ENCODE measurements around the gene FIGNL2. TPM values are rescaled to one million over a fixed set of nuclear protein-coding genes. Genes with fewer than 3 reads are reported as not detected.

The FIGNL2 gene
- total RNA-seq, 1 donor from 2014 or later, result 0.30 TPM

DNA sequence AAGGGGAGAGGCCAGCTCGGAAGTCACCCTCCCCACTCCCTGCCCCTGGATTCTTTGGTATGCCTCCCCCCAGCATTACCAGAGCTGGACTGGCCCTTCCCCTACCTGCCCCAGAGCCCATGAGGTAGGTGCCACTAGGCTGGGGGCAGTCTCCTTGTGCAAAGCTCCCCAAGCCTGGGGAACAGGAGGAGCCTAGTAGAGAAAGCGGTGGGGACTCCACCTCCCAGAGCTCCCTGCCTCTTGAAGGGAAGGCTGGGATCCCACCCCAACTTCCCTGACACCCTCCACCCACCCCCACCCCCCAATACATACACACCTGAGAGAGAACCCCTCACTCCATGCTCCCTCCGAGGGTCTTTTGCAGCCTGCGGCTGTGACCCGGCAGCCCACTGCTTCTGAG lies 30.4 kb downstream of the FIGNL2 start:
- H3K36me3 Mint-ChIP-seq (ENCODE audit: low read depth), result no peaks in the 10 kb centered on the region
- H3K4me3 Mint-ChIP-seq (ENCODE audit: unreplicated experiment), result no peak overlapping the region
- no peaks in the 10 kb centered on the region for H3K27me3 Mint-ChIP-seq (ENCODE audit: low read depth)
- no peaks in the 10 kb centered on the region for H3K9me3 Mint-ChIP-seq (ENCODE audit: low read depth)
- TF ChIP-seq, protein P1, sequence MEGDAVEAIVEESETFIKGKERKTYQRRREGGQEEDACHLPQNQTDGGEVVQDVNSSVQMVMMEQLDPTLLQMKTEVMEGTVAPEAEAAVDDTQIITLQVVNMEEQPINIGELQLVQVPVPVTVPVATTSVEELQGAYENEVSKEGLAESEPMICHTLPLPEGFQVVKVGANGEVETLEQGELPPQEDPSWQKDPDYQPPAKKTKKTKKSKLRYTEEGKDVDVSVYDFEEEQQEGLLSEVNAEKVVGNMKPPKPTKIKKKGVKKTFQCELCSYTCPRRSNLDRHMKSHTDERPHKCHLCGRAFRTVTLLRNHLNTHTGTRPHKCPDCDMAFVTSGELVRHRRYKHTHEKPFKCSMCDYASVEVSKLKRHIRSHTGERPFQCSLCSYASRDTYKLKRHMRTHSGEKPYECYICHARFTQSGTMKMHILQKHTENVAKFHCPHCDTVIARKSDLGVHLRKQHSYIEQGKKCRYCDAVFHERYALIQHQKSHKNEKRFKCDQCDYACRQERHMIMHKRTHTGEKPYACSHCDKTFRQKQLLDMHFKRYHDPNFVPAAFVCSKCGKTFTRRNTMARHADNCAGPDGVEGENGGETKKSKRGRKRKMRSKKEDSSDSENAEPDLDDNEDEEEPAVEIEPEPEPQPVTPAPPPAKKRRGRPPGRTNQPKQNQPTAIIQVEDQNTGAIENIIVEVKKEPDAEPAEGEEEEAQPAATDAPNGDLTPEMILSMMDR (IDR thresholded peaks at IDR 0.05), result no peak
- no peak overlapping the region for H3K27ac Mint-ChIP-seq (ENCODE audit: unreplicated experiment)
- no peak for DNase-seq (ENCODE audit: low spot score)
- H3K4me1 Mint-ChIP-seq (ENCODE audit: low read depth), result peaks cover 32% of the 10 kb centered on the region

DNA sequence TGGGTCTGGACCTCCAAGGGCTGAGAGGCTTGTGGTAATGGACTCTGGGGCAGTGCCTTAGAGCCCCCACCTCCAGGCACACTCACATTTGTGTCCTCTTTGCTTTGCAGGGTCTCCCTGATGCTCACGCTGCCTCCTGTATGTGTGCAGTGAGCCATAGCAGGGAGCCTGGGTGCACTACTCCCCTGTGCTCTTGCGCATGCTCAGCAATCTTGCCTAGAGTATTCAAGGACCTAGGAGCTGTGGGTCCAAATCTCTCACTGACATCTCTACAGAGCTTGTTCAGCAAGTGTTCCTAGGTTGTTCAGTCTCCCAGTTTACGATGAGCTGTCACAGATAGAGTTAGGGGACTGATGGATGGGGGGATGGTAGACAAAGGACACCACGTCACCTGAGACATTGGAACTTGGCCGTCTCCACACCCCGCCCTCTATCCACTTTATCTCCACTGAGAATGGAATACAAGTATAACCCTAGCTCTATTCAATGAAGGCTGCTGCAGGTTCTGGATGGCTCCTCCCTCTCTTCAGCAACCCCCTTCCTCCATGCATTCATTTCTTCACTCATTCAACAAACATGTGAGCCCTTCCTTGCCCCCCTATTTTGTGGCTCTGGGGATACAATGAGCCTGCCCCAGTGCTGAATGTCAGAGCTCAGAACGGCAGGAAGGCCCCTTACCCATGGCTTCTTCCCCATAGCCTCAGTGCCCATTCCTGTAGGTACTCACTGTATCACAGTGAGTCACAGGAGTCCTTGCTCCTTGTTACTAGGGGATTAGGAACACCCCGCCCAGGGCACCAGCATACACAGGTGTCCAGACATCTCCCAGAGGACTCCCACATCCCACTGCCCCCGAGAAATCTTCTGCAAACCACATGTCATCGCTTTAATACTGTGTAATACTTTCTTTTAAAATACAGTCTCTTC lies 31.2 kb downstream of the FIGNL2 start:
- H3K27ac Mint-ChIP-seq (ENCODE audit: unreplicated experiment), result no peak overlapping the region
- no peaks in the 10 kb centered on the region for H3K36me3 Mint-ChIP-seq (ENCODE audit: low read depth)
- H3K27me3 Mint-ChIP-seq (ENCODE audit: low read depth), result no peaks in the 10 kb centered on the region
- no peaks in the 10 kb centered on the region for H3K9me3 Mint-ChIP-seq (ENCODE audit: low read depth)
- TF ChIP-seq, protein P1 (IDR thresholded peaks at IDR 0.05), result no peak
- no peak overlapping the region for H3K4me3 Mint-ChIP-seq (ENCODE audit: unreplicated experiment)
- no peak for DNase-seq (ENCODE audit: low spot score)
- peaks cover 32% of the 10 kb centered on the region for H3K4me1 Mint-ChIP-seq (ENCODE audit: low read depth)

DNA sequence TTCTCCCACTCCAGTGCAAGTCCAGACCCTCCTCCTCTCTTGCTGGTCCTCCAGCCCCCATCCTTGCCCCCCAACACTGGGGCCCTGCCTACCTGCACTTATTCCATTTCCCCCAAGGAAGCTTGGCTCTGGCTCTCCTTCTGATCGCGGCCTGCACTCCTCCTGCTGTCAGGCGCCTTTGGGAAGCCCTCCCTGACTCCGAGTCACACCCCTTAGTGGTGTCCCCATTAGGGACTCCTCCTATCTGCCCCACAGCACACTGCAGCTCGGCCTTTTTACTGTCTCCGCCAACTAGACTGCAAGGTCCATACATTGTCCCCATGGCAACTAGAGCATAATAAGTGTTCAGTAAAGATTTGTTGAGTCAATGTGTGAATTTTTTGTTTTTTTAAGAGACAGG lies 32.9 kb downstream of the FIGNL2 start:
- Mint-ChIP-seq H3K4me3 (ENCODE audit: unreplicated experiment) (peak overlapping the region; percentile 20), H3K27me3 (ENCODE audit: low read depth) (no peaks in the 10 kb centered on the region), H3K27ac (ENCODE audit: unreplicated experiment) (no peak overlapping the region), H3K36me3 (ENCODE audit: low read depth) (no peaks in the 10 kb centered on the region), H3K4me1 (ENCODE audit: low read depth) (peaks cover 30% of the 10 kb centered on the region), H3K9me3 (ENCODE audit: low read depth) (no peaks in the 10 kb centered on the region)
- TF ChIP-seq, protein P1 (IDR thresholded peaks at IDR 0.05), result no peak
- DNase-seq (ENCODE audit: low spot score), result no peak

DNA sequence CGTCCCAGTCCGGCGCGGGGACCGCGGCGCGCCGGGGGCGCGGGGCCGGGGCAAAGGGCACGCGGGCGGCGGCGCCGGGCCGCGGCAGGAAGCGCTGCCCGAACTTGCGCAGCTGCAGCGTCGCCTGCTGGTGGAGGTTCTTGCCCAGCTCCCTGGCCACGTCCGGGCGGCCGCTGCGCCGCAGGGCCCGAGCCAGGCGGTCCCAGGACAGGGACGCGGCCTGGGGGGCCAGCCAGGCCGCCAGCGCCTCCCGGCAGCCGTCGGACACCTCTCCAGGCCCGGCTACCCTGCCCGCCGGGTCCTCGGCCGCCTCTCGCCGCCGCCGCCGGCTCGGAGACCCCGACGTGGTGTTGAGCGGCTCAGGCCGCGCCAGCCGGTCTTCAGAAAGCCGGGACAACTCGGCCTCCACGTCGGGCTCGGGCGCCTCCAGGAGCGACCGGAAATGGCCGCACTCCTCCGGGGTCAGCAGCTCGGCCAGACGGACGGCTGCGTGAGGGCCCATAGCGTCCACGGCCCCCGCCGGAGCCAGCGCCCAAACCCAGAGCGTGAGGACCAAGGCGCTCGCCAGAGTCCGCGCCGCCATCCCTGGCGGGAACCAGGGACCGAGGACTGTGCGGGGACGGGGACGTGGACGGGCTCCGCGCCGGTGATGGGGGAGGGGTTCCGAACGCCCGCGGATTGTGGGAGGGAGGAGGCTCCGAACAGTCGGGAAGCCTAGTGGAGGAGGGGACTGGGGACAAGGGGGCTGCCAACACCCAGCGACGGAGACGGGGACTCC lies 34.0 kb downstream of the FIGNL2 start:
- no peaks in the 10 kb centered on the region for H3K36me3 Mint-ChIP-seq (ENCODE audit: low read depth)
- DNase-seq (ENCODE audit: low spot score), result no peak
- H3K27me3 Mint-ChIP-seq (ENCODE audit: low read depth), result no peaks in the 10 kb centered on the region
- H3K4me3 Mint-ChIP-seq (ENCODE audit: unreplicated experiment), result peak overlapping the region; percentile 57
- no peaks in the 10 kb centered on the region for H3K9me3 Mint-ChIP-seq (ENCODE audit: low read depth)
- H3K4me1 Mint-ChIP-seq (ENCODE audit: low read depth), result peaks cover 24% of the 10 kb centered on the region
- TF ChIP-seq, protein P1 (IDR thresholded peaks at IDR 0.05), result peak; percentile 79
- H3K27ac Mint-ChIP-seq (ENCODE audit: unreplicated experiment), result no peak overlapping the region

DNA sequence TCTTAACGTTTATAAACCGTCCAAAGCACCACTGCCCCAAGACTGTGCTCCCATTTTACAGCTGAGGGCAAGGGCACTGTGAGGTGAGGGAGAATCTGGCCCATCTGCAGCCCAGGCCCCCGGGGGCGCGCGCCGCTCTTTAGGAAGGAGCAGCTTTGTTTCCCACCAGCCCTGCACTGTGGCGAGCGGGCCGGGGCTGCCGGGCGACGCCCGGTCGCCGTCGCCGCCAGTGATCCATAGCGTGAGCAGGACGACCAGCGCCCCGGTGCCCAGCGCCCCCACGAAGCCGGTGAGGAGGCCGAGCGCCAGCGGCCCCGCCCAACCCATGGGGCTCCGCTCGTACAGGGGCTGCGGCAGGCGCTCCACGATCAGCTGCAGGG lies 34.6 kb downstream of the FIGNL2 start:
- Mint-ChIP-seq H3K9me3 (ENCODE audit: low read depth) (no peaks in the 10 kb centered on the region), H3K4me1 (ENCODE audit: low read depth) (peaks cover 20% of the 10 kb centered on the region), H3K36me3 (ENCODE audit: low read depth) (no peaks in the 10 kb centered on the region), H3K27ac (ENCODE audit: unreplicated experiment) (no peak overlapping the region), H3K27me3 (ENCODE audit: low read depth) (no peaks in the 10 kb centered on the region), H3K4me3 (ENCODE audit: unreplicated experiment) (peak overlapping the region; percentile 31)
- no peak for DNase-seq (ENCODE audit: low spot score)
- TF ChIP-seq, protein P1 (IDR thresholded peaks at IDR 0.05), result no peak
